ENCODE results near the gene USP5.

USP5 gene

GRCh38 chr12:6825398-6826124, 26.4 kb upstream of the USP5 start:
- DNase-seq (ENCODE audit: low read depth) = peak; percentile 68

DNA sequence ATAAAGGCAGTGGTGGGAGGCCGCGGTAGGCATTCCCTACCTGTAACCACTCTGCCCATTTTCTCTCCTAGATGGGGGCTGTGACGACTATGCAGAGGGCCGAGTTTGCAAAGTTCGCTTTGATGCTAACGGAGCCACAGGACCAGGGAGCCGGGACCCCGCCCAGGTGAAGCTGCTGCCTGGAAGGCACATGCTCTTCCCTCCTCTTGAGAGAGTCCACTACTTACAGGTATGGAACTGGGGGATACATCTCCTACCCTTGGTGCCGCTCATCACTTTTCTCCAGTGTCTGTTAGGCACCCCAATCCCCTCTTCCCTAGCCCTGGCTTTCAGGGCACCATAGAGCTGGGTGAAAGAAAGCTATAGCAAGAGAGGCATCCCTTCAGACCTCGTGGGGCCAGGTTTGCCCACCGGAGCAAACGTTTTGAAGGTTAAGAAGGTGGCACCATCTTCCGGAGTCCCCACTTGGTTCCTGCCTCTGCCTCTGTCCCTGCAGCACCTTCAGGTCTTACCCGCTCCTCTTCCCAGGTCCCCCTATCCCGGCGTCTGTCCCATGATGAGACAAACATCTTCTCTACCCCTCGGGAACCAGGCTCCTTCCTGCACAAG, 25.7 kb upstream of the USP5 start:
- DNase-seq (ENCODE audit: low read depth) = no peak

DNA sequence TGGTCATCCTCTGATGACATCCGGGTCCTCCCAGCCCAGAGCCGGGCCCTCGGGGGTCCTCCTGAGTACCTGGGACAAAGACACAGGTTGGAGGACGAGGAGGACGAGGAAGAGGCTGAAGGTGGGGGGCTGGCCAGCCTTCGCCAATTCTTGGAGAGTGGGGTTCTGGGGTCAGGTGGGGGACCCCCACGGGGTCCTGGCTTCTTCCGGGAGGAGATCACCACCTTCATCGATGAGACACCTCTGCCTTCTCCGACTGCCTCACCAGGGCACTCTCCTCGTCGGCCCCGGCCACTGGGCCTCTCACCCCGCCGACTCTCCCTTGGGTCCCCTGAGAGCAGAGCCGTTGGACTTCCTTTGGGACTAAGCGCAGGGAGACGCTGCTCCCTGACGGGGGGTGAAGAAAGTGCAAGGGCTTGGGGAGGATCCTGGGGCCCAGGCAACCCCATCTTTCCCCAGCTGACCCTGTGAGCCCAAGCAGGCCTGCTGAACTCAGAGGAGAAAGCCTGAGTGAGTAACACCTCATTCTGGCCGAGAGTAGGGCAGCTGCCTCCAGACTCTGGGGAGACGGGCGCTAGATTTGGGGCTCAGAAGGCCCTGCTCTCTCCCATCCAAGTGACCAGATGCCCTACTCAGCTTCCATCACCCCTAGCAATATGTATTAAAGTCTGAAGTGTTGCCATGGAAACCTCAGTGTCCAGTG, 25.1 kb upstream of the USP5 start:
- DNase-seq (ENCODE audit: low read depth) = no peak

- no peak for DNase-seq (ENCODE audit: low read depth)
Observed at GRCh38 chr12:6827437-6827911, 24.5 kb upstream of the USP5 start.

DNA sequence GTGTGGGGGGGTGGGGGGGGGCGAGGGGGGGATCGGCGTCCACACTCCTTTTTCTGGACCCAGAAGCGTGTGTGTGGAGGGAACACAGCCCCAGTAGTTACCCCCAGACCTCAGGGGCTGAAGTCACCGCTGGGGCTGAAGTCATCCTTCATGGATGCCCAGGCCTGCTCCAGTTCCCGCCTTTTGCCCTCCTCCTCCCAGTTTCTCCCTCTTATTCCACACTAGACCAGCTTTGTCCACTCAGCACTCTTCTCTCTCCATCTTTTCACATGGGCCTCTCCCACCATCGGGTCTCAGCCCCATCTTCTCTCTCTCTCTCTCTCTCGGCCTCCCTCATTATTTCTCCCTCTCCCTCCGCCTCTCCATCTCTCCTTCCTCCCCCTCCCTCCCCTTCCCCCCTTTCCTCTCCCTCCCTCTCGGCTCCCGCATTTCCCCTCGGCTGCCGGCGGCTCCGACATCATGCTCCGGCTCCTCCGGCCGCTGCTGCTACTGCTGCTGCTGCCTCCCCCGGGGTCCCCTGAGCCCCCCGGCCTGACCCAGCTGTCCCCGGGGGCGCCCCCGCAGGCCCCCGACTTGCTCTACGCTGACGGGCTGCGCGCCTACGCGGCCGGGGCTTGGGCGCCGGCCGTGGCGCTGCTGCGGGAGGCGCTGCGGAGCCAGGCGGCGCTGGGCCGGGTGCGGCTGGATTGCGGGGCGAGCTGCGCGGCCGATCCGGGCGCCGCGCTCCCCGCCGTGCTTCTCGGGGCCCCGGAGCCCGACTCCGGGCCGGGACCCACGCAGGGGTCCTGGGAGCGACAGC, 23.8 kb upstream of the USP5 start, which contains the start of gene P3H3:
TSS of gene P3H3 (plus strand) at position 426 of the 799 bp plus-strand sequence. CDS start at position 460, 34 bp downstream.
- DNase-seq (ENCODE audit: low read depth) = no peak

GRCh38 chr12:6828781-6829535, 23.0 kb upstream of the USP5 start:
- DNase-seq (ENCODE audit: low read depth) = no peak

DNA sequence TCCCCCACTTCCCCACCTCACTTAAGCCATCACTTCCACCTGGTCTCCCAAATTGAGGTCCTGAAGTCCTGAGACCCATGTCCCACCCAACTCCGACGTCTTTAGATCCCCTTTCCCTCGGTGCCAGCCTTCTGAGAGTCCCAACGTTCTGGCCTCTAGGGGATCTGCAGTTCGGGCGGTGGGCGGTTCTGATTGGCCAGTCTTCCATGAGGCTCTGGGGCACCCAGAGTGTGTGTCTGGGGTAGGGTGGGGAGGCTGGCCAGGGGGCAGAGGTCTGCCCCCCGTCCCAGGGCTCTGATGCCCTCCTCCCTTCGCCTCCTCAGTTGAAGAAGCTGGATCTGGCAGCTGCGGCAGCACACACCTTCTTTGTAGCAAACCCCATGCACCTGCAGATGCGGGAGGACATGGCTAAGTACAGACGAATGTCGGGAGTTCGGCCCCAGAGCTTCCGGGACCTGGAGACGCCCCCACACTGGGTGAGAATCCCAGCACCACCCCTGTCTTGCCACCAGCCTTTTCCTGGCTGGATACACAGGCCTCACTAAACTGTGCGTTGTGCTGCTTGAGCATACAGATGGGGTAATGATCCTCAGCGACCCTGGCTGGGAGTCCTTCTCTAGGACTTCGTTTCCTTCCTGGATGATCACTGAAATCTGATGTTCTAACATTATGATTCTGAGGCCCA, 22.3 kb upstream of the USP5 start:
- DNase-seq (ENCODE audit: low read depth) = no peak

DNA sequence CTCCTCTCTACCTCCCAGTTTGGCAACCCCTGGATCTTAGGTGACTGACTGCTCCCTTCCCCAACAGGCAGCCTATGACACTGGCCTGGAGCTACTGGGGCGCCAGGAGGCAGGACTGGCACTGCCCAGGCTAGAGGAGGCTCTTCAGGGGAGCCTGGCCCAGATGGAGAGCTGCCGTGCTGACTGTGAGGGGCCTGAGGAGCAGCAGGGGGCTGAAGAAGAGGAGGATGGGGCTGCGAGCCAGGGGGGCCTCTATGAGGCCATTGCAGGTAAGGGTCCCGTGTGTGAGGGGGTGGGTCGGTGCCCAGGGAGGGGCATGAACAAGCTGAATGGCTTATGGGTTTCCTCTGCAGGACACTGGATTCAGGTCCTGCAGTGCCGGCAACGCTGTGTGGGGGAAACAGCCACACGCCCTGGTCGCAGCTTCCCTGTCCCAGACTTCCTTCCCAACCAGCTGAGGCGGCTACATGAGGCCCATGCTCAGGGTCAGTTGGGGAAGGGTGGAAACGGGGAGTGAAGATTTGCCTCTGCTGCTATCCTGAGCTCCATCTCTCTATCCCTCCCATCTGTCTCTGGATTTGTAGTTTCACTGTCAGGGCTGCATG, 21.6 kb upstream of the USP5 start:
- DNase-seq (ENCODE audit: low read depth) = no peak

GRCh38 chr12:6830999-6831398, 21.0 kb upstream of the USP5 start:
- no peak for DNase-seq (ENCODE audit: low read depth)

DNA sequence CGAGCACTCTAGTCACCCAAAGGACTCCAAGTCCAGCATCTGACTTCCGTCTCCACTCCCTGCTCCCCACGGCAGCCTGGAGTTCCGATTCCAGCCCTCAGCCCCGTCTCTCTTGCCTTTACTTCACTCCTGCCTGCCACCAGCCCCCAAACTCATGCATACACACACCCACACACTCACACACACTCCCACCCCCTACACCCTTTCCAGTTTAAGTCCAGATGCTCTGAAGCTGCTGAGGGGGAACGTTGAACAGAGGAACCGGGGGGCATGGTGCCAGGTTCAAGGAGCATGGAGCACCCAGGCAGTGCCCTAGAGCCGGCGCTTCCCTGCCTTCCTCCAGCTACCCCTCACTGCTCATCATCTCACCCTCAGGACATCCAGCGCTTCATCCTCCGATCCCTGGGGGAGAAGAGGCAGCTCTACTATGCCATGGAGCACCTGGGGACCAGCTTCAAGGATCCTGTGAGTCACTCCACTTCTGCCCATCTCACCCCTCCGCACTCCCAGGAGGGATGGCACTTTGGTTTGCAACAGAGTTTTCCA, 20.4 kb upstream of the USP5 start:
- no peak for DNase-seq (ENCODE audit: low read depth)

DNA sequence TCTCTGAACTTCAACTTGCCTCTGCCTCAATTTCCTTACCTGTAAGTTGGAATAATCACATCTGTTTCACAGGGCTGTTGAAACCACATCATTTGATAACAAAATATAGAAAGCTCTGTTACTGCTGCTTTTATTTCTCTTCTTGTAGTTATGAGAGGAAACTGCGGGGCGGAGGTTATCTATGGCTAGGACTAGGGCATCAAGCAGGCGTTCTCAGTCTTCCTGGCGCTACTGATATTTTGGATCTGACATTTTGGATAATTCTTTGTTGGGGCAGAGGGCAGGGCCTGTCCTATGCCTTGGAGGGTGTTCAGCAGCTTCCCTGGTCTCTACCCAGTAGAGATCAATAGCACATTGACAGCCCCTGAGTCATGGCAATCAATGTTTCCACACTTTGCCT, 19.8 kb upstream of the USP5 start:
- DNase-seq (ENCODE audit: low read depth) = no peak

GRCh38 chr12:6833189-6833890, 18.6 kb upstream of the USP5 start:
- no peak for DNase-seq (ENCODE audit: low read depth)

- DNase-seq (ENCODE audit: low read depth) = no peak
Observed at GRCh38 chr12:6834254-6834653, 17.7 kb upstream of the USP5 start.

DNA sequence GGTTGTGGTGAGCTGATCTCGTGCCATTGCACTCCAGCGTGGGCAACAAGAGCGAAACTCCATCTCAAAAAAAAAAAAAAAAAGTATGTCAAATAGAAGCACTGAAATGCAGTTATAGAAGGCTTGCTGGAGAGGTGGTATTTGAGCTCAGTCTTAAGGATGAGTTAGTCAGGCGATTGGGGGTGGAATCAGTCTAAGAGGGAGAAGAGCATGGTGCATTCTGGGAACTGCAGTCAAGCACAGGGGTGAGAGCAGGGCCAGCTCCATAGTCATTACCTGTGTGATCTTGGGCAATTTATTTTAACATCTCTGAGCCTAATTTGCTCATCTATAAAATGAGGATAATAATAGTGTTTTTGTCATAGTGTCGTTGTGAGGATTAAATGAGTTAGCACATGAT, 17.1 kb upstream of the USP5 start:
- no peak for DNase-seq (ENCODE audit: low read depth)

- no peak for DNase-seq (ENCODE audit: low read depth)
Observed at GRCh38 chr12:6836851-6837250, 15.1 kb upstream of the USP5 start.

- DNase-seq (ENCODE audit: low read depth) = no peak
Observed at GRCh38 chr12:6837370-6838060, 14.4 kb upstream of the USP5 start.

- DNase-seq (ENCODE audit: low read depth) = no peak
Observed at GRCh38 chr12:6838854-6839253, 13.1 kb upstream of the USP5 start.

DNA sequence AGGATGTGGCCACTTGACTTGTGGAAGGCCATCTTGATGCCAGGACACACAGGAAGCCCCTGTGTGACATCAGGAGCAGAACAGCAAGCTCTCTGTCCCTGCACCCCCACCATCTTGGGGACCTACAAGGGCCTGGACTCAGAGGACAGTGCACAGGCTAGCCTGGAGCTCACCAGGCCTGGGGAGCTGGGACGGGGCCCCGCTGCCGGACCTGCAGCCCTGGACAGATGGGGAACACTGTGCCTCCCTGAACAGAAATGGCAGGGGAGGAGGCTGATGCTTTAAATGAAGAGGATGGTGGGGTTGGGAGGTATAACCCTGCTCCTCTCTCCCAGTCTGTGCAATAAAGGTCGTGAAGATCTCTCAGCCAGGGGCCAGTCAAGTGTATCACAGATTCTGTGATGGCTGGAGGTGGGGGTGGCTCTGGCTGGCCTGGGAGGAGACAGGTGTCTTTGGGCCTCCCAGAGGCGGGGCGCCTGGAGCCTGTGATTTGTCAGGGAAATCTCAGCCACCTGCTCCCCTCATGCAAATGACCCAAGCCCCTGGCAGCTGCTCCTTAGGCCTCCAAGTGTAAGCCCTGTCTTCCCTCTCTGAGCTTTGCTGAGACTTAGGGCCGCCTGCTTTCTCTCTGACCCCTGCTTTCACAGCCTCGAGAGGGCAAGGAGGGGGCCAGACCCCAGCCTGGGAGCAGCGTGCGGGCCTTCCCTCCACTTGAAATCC, 12.3 kb upstream of the USP5 start:
- DNase-seq (ENCODE audit: low read depth) = no peak
